Measurements from ENCODE around the gene USP3.

USP3 gene

DNA sequence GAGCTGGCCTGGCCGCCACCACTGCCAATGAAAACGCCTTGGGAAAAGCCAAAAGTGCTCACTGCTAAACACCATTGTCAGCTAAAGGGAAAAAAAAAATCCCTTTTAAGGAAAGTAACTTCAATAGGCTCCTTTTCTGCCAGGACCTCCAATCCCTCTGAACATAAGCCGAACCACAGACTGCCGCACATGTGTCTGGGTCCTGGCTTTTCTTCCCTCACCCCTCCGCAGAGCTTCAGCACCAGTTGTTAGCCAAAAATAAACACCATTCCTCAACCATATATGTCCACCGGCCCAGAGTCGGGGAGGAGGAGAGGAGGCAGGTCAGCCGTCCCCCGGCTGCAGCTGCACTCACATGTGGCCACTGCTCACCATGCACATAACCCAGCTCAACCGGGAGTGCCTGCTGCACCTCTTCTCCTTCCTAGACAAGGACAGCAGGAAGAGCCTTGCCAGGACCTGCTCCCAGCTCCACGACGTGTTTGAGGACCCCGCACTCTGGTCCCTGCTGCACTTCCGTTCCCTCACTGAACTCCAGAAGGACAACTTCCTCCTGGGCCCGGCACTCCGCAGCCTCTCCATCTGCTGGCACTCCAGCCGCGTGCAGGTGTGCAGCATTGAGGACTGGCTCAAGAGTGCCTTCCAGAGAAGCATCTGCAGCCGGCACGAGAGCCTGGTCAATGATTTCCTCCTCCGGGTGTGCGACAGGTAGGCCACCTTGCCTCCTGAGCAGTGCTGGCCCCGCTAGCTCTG is 92.8 kb downstream of the USP3 start, which contains the start of gene FBXL22:
FBXL22 (plus strand) TSS at position 350 of the 753 bp plus-strand sequence; CDS start at position 356, 6 bp downstream.
- in situ Hi-C loops (cut with MboI; ENCODE audit: low pct_unique_long_range_greater_than_20kb, low sequenced_read_pairs, unreplicated experiment) = no loop called here
- TF ChIP-seq, protein P1, sequence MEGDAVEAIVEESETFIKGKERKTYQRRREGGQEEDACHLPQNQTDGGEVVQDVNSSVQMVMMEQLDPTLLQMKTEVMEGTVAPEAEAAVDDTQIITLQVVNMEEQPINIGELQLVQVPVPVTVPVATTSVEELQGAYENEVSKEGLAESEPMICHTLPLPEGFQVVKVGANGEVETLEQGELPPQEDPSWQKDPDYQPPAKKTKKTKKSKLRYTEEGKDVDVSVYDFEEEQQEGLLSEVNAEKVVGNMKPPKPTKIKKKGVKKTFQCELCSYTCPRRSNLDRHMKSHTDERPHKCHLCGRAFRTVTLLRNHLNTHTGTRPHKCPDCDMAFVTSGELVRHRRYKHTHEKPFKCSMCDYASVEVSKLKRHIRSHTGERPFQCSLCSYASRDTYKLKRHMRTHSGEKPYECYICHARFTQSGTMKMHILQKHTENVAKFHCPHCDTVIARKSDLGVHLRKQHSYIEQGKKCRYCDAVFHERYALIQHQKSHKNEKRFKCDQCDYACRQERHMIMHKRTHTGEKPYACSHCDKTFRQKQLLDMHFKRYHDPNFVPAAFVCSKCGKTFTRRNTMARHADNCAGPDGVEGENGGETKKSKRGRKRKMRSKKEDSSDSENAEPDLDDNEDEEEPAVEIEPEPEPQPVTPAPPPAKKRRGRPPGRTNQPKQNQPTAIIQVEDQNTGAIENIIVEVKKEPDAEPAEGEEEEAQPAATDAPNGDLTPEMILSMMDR (IDR thresholded peaks at IDR 0.05; ENCODE audit: extremely low read depth, insufficient read depth, missing control alignments) = no peak
- no peak for DNase-seq (ENCODE audit: low spot score)

DNA sequence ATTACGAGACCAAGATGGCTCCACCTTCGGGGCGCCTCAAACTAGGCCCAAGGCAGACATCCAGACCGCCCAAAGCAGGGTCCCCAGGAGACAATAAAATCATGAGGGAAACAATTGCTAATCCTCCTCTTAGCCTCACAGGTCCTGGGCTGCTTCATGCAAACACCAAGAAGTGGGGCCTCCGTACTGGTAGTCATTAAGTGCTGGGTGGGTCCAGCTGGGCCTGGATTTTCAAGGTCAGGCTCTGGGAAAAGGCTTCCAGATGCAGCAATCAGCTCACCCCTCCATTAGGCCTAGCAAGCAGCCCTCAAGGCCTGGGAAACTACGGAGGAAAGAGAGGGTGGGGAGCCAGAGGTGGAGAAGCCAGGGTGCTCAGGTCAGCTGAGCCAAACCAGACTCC is 93.4 kb downstream of the USP3 start:
- in situ Hi-C loops (cut with MboI; ENCODE audit: low pct_unique_long_range_greater_than_20kb, low sequenced_read_pairs, unreplicated experiment) = no loop called here
- TF ChIP-seq, protein P1 (IDR thresholded peaks at IDR 0.05; ENCODE audit: extremely low read depth, insufficient read depth, missing control alignments) = no peak
- no peak for DNase-seq (ENCODE audit: low spot score)

DNA sequence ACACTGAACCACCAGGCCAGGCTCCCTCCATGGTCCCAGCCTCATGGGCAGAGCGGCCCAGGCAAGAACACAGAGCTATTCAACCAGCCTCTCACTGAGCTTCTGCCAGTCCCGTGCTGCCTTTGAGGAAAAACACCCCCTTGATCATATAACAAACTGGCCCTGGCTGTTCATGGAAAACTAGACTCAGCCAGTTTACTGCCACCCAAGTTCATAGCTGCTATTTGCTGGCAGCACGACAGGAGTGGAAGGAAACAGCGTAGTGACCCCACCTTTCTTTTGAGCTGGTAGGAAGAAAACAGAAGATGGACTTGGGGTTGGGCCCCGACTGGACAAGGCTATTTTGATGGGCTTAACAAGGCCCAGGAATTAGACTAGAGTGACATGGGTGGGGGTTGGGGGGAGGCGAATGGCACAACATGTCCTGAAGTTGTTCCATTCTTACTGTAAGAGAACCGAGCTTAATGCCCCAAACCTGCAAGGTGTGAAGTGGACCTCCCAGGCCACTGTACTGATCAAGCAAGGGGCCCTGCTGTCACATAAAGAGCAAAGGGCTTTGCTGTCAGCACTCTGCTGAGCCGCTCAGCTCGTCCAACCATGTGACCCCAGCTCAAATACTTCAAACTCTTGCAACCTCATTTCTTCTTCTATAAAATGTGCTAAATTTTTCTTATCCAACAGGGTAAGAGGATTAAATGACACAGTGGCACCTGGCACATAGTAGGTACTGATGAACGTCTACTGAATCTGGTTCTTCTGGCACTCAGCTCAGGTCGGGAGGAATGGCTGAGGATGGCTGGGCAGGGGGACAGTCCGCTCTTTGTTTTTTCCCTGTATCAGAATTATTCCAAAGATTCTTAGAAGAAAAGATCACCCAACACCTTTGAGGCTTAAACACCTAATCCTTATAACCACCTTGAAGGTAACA is 94.3 kb downstream of the USP3 start:
- in situ Hi-C loops (cut with MboI; ENCODE audit: low pct_unique_long_range_greater_than_20kb, low sequenced_read_pairs, unreplicated experiment) = no loop called here
- TF ChIP-seq, protein P1 (IDR thresholded peaks at IDR 0.05; ENCODE audit: extremely low read depth, insufficient read depth, missing control alignments) = no peak
- no peak for DNase-seq (ENCODE audit: low spot score)

DNA sequence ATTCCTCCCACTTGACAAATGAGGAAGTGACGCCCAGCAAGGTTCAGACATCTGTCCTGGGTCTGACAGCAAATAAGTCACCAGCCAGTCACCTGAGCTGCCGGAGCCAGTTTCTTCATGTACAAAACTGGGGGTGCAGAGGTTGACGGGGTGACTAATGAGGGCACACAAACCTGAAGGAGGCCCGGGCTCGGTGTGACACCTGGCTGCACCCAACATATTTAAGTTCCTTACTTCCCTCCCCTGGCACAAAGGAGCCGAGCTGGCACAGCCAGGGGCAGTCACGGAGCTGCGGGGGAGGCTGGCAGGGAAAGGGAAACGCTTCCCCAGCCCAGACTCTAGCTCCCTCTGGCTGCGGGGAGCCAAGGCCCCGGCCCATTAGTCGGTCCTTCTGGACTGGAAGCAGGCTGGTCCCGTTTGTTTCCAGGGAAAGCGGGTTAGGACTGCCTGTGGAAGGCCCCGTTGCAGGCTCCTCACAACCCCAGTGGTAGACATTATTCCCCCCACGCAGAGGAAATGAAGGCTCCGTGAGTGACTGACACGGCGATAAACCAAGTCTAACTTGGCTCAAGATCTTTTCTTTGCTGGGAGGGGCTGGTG is 95.1 kb downstream of the USP3 start:
- in situ Hi-C loops (cut with MboI; ENCODE audit: low pct_unique_long_range_greater_than_20kb, low sequenced_read_pairs, unreplicated experiment) = no loop called here

DNA sequence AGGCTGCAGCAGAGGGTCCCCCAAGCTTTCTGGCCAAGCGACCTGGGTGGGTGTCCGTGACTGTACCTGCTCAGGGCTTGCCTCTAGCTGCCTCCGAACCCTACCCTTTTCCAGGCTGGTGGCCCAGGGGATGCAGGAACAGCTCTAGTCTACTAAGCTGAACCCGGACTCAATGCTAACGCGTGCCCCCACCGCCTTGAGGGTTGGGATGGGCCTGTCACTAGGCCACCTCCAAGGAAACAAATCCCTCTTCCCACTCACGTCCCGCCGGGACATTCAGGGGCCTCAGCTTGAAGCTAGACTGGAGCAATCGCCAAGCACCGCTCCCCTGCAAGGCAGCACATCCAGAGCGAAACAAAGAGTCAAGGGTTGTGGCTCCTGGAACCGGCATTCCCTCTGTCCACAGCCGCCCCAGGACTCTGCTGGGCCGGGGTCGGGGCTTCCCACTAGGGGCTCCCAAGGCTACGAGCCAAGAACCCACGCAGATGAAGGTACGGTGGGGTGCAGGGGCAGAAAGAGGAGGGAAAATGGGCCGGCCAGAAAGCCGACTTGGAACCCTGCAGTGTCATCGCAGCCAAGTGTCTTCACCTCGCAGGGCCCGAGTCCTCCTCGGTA is 95.7 kb downstream of the USP3 start:
- no peak for DNase-seq (ENCODE audit: low spot score)
- TF ChIP-seq, protein P1 (IDR thresholded peaks at IDR 0.05; ENCODE audit: extremely low read depth, insufficient read depth, missing control alignments) = no peak
- in situ Hi-C loops (cut with MboI; ENCODE audit: low pct_unique_long_range_greater_than_20kb, low sequenced_read_pairs, unreplicated experiment) = loop anchor here (25.0 kb wide), 1 partner anchor 462 kb away; no protein-coding TSS in a partner anchor

More for the DNA sequence above, 95.1 kb downstream of the USP3 start:
- DNase-seq (ENCODE audit: low spot score) = peak; percentile 45
- TF ChIP-seq, protein P1 (IDR thresholded peaks at IDR 0.05; ENCODE audit: extremely low read depth, insufficient read depth, missing control alignments) = peak; percentile 53

DNA sequence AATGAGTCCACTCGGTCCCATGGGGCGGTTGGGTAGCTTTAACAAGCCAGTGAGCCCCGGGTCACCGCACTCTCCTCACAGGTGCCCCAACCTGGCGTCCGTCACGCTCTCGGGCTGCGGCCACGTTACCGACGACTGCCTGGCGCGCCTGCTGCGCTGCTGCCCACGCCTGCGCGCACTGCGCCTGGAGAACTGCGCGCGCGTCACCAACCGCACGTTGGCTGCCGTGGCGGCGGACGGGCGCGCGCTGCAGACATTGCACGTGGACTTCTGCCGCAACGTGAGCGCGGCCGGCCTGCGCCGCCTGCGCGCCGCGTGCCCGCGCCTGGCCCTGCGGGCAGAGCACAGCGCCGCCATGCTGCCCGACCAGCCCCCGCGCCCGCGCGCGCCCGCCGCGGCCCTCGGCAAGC is 96.2 kb downstream of the USP3 start:
- in situ Hi-C loops (cut with MboI; ENCODE audit: low pct_unique_long_range_greater_than_20kb, low sequenced_read_pairs, unreplicated experiment) = loop anchor here (25.0 kb wide), 1 partner anchor 462 kb away; no protein-coding TSS in a partner anchor
- peak; percentile 95 for DNase-seq (ENCODE audit: low spot score)
- TF ChIP-seq, protein P1 (IDR thresholded peaks at IDR 0.05; ENCODE audit: extremely low read depth, insufficient read depth, missing control alignments) = peak; percentile 31
